ENCODE results near the gene ELAC2.

Gene ELAC2

DNA sequence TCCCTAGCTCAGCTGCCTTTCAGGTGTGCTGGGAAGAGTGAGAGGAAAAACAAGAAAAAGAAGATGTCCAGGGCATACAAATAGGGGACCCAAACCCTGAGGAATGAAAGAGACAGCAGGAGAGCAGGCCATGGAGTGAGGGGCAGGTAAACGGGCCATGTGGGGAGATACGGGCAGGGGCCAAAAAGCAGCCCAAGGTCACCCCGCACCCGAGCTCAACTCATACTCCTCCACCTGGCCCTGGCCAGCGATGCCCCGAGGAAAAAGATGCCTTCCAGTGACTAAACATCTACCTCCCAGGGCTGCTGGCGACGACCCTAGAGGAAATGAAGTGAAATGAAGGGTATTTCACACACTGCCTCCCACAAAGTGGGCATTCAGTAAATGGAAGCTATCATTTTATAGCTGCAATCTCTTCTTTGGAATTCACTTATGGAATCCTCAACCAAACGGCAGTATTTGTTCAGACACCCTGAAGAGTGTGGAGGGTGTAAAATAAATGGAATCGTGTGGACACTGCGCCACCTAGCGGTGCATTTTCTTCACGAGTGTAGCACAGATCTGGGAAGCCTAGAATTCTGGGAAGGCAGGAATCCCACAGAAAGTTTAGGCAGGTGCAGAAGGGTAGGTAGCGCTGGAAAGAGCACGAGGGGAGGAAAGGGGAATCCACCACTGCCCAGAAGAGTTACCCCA lies 14.9 kb downstream of the ELAC2 start:
- H3K36me3 ChIP-seq (ENCODE audit: insufficient read depth, low read length), result peaks cover 34% of the 10 kb centered on the region

DNA sequence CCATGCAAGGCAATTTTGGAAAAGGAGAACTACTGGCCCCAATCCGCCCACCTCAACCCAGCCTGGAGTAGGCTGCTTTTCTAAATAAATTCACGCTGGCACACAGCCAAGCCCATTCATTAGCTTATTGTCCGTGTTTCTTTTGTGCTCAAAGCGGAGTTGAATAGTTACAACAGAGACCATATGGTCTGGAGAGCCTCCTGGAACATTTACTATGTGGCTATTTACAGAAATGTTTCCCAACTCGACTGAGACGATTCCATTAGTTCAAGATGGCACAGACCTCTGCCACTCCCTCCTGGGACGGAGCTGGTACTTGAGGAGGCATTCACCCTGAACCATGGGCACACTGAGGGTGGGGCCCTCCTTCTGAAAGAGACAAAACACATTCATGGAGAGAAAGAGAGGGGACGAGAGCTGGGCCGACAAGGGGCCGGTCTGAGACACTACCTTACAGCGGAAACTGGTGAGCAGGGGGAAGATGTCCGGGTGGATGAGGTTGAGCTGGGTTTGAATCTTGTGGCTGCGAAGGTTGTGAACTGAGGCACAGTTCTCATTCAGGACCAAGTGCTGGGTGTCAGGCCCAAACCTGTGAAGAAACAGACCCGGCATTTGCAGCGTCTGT lies 15.7 kb downstream of the ELAC2 start:
- Histone ChIP-seq H3K4me1 (ENCODE audit: insufficient read depth, low read length) (no peaks in the 10 kb centered on the region), H3K9ac (ENCODE audit: low read depth, low read length) (no peak overlapping the region), H3K36me3 (ENCODE audit: insufficient read depth, low read length) (peaks cover 41% of the 10 kb centered on the region), H3K9me3 (ENCODE audit: control insufficient read depth, insufficient read depth, low read length) (no peaks in the 10 kb centered on the region)

More for the DNA sequence above, 14.9 kb downstream of the ELAC2 start:
- Histone ChIP-seq H3K9ac (ENCODE audit: low read depth, low read length) (no peak overlapping the region), H3K9me3 (ENCODE audit: control insufficient read depth, insufficient read depth, low read length) (no peaks in the 10 kb centered on the region), H3K4me1 (ENCODE audit: insufficient read depth, low read length) (no peaks in the 10 kb centered on the region)

GRCh38 chr17:13000561-13000960 lies 17.3 kb downstream of the ELAC2 start:
- H3K36me3 ChIP-seq (ENCODE audit: insufficient read depth, low read length), result peaks cover 56% of the 10 kb centered on the region

GRCh38 chr17:12998874-12999273 lies 19.0 kb downstream of the ELAC2 start:
- Histone ChIP-seq H3K4me1 (ENCODE audit: insufficient read depth, low read length) (no peaks in the 10 kb centered on the region), H3K9me3 (ENCODE audit: control insufficient read depth, insufficient read depth, low read length) (no peaks in the 10 kb centered on the region), H3K36me3 (ENCODE audit: insufficient read depth, low read length) (peaks cover 65% of the 10 kb centered on the region), H3K9ac (ENCODE audit: low read depth, low read length) (no peak overlapping the region)

More at GRCh38 chr17:13000561-13000960, 17.3 kb downstream of the ELAC2 start:
- Histone ChIP-seq H3K9ac (ENCODE audit: low read depth, low read length) (no peak overlapping the region), H3K9me3 (ENCODE audit: control insufficient read depth, insufficient read depth, low read length) (no peaks in the 10 kb centered on the region), H3K4me1 (ENCODE audit: insufficient read depth, low read length) (no peaks in the 10 kb centered on the region)

- Histone ChIP-seq H3K9me3 (ENCODE audit: control insufficient read depth, insufficient read depth, low read length) (no peaks in the 10 kb centered on the region), H3K36me3 (ENCODE audit: insufficient read depth, low read length) (peaks cover 65% of the 10 kb centered on the region), H3K4me1 (ENCODE audit: insufficient read depth, low read length) (no peaks in the 10 kb centered on the region), H3K9ac (ENCODE audit: low read depth, low read length) (no peak overlapping the region)
These were observed 19.4 kb downstream of the ELAC2 start for GRCh38 chr17:12998461-12998860.

DNA sequence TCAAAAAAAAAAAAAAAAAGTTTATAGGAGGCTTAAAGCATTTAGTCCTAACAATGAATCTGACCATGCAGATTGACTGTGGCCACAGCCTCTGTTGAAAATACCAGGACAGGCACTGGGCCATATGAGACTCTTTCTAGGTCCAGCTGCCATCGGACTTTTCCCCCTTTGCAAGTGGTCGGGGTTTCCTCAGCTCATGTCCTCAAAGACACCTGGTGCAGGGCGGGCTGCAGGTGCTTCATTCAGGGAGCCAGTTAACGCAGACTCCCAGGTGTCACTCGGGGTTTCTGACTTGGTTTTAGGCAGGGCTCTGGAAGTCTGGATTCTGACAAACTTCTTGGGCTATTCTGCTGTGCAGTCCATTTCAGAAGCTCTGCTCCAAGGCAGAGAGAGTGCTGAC lies 20.9 kb downstream of the ELAC2 start:
- Histone ChIP-seq H3K4me1 (ENCODE audit: insufficient read depth, low read length) (no peaks in the 10 kb centered on the region), H3K9ac (ENCODE audit: low read depth, low read length) (no peak overlapping the region), H3K36me3 (ENCODE audit: insufficient read depth, low read length) (peaks cover 54% of the 10 kb centered on the region), H3K9me3 (ENCODE audit: control insufficient read depth, insufficient read depth, low read length) (no peaks in the 10 kb centered on the region)

- Histone ChIP-seq H3K36me3 (ENCODE audit: insufficient read depth, low read length) (peaks cover 57% of the 10 kb centered on the region), H3K9me3 (ENCODE audit: control insufficient read depth, insufficient read depth, low read length) (no peaks in the 10 kb centered on the region), H3K9ac (ENCODE audit: low read depth, low read length) (no peak overlapping the region), H3K4me1 (ENCODE audit: insufficient read depth, low read length) (no peaks in the 10 kb centered on the region)
These were observed 21.5 kb downstream of the ELAC2 start for GRCh38 chr17:12996357-12996756.

GRCh38 chr17:12995896-12996295 lies 21.9 kb downstream of the ELAC2 start:
- peaks cover 57% of the 10 kb centered on the region for H3K36me3 ChIP-seq (ENCODE audit: insufficient read depth, low read length)
- H3K4me1 ChIP-seq (ENCODE audit: insufficient read depth, low read length), result no peaks in the 10 kb centered on the region
- H3K9ac ChIP-seq (ENCODE audit: low read depth, low read length), result no peak overlapping the region
- no peaks in the 10 kb centered on the region for H3K9me3 ChIP-seq (ENCODE audit: control insufficient read depth, insufficient read depth, low read length)

- H3K9me3 ChIP-seq (ENCODE audit: control insufficient read depth, insufficient read depth, low read length), result no peaks in the 10 kb centered on the region
- no peaks in the 10 kb centered on the region for H3K4me1 ChIP-seq (ENCODE audit: insufficient read depth, low read length)
- peaks cover 55% of the 10 kb centered on the region for H3K36me3 ChIP-seq (ENCODE audit: insufficient read depth, low read length)
- H3K9ac ChIP-seq (ENCODE audit: low read depth, low read length), result no peak overlapping the region
These were observed 22.5 kb downstream of the ELAC2 start for GRCh38 chr17:12995106-12995895.

GRCh38 chr17:12994341-12995074 lies 23.3 kb downstream of the ELAC2 start:
- H3K9me3 ChIP-seq (ENCODE audit: control insufficient read depth, insufficient read depth, low read length), result no peaks in the 10 kb centered on the region
- no peaks in the 10 kb centered on the region for H3K4me1 ChIP-seq (ENCODE audit: insufficient read depth, low read length)
- H3K9ac ChIP-seq (ENCODE audit: low read depth, low read length), result no peak overlapping the region
- H3K36me3 ChIP-seq (ENCODE audit: insufficient read depth, low read length), result peaks cover 49% of the 10 kb centered on the region

DNA sequence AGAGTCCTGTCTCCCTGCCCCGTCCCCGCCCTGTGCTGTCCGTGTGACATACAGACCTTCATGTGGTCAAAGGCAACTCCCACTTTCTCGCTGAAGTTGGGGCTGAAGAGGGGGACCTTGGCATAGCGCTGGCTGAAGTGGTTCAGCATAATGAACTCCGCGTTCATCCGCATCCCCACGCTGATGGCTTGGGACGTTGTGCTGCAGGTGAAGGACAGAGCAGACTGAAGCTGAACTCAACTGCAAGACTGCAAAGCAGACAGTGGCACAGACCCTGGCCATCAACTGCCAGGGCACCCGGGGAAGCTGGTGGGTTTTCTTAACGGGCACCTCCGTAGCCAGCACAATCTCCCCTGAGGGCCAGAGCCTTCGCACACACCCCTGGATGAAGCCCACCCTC lies 24.2 kb downstream of the ELAC2 start:
- peaks cover 47% of the 10 kb centered on the region for H3K36me3 ChIP-seq (ENCODE audit: insufficient read depth, low read length)
- H3K9ac ChIP-seq (ENCODE audit: low read depth, low read length), result no peak overlapping the region
- no peaks in the 10 kb centered on the region for H3K9me3 ChIP-seq (ENCODE audit: control insufficient read depth, insufficient read depth, low read length)
- H3K4me1 ChIP-seq (ENCODE audit: insufficient read depth, low read length), result no peaks in the 10 kb centered on the region

- no peaks in the 10 kb centered on the region for H3K9me3 ChIP-seq (ENCODE audit: control insufficient read depth, insufficient read depth, low read length)
- H3K4me1 ChIP-seq (ENCODE audit: insufficient read depth, low read length), result peaks cover 6% of the 10 kb centered on the region
- peaks cover 39% of the 10 kb centered on the region for H3K36me3 ChIP-seq (ENCODE audit: insufficient read depth, low read length)
- H3K9ac ChIP-seq (ENCODE audit: low read depth, low read length), result no peak overlapping the region
These were observed 25.2 kb downstream of the ELAC2 start for GRCh38 chr17:12992676-12993075.

GRCh38 chr17:12990926-12991325 lies 26.9 kb downstream of the ELAC2 start:
- H3K36me3 ChIP-seq (ENCODE audit: insufficient read depth, low read length), result peaks cover 23% of the 10 kb centered on the region
- no peak overlapping the region for H3K9ac ChIP-seq (ENCODE audit: low read depth, low read length)
- peaks cover 11% of the 10 kb centered on the region for H3K4me1 ChIP-seq (ENCODE audit: insufficient read depth, low read length)
- no peaks in the 10 kb centered on the region for H3K9me3 ChIP-seq (ENCODE audit: control insufficient read depth, insufficient read depth, low read length)

- Histone ChIP-seq H3K4me1 (ENCODE audit: insufficient read depth, low read length) (peaks cover 11% of the 10 kb centered on the region), H3K9me3 (ENCODE audit: control insufficient read depth, insufficient read depth, low read length) (no peaks in the 10 kb centered on the region), H3K36me3 (ENCODE audit: insufficient read depth, low read length) (peaks cover 16% of the 10 kb centered on the region), H3K9ac (ENCODE audit: low read depth, low read length) (no peak overlapping the region)
These were observed 27.6 kb downstream of the ELAC2 start for GRCh38 chr17:12990041-12990808.

Measured in ES-I3 (cell line).